Heart left ventricle (tissue), 16 donors: ENCODE measurements around the gene ELOF1. TPM values are rescaled to one million over a fixed set of nuclear protein-coding genes. Genes with fewer than 3 reads are reported as not detected.

ENCODE experiments used
- ATAC-seq, 4 donors: fragments of 200-7000 bp; cut with Tn5 transposase; one replicate each; pipeline ENCODE4 v1.9.1; 2020 to 2022; ENCODE audit warnings: moderate library complexity in 4 of 4, mild to moderate bottlenecking in 3 of 4, moderate number of reproducible peaks in 1 of 4
- DNase-seq, 5 donors: peaks; one replicate each; pipeline ENCODE4 v3.0.0-alpha.2; 2020
- H3K27ac ChIP-seq, 12 donors: fragments of 200-600 bp; sonication (generic) in 4 of 12; one replicate each; pipeline versions ENCODE4 v1.5.0 to v1.8.0; 2016 to 2022; ENCODE audit warnings: mild to moderate bottlenecking in 2 of 12
- H3K27me3 ChIP-seq, 9 donors: fragments of 200-600 bp; sonication (generic) in 2 of 9; one replicate each; pipeline versions ENCODE4 v1.5.1 to v1.8.0; 2016 to 2022; ENCODE audit warnings: mild to moderate bottlenecking in 3 of 9
- H3K36me3 ChIP-seq, 9 donors: fragments of 200-600 bp; sonication (generic) in 2 of 9; one replicate each; pipeline versions ENCODE4 v1.5.0 to v1.8.0; 2018 to 2022; ENCODE audit warnings: mild to moderate bottlenecking in 2 of 9
- H3K4me1 ChIP-seq, 12 donors: fragments of 200-600 bp; sonication (generic) in 4 of 12; one replicate each; pipeline versions ENCODE4 v1.5.0 to v1.8.0; 2016 to 2022; ENCODE audit warnings: mild to moderate bottlenecking in 3 of 12
- H3K4me3 ChIP-seq, 12 donors: fragments of 200-600 bp; sonication (generic) in 4 of 12; one replicate each; pipeline versions ENCODE4 v1.5.0 to v1.8.0; 2017 to 2022; ENCODE audit warnings: mild to moderate bottlenecking in 9 of 12, moderate library complexity in 4 of 12
- H3K9me3 ChIP-seq, 12 donors: fragments of 200-600 bp; sonication (generic) in 4 of 12; one replicate each; pipeline versions ENCODE4 v1.5.0 to v1.8.0; 2016 to 2022; ENCODE audit warnings: mild to moderate bottlenecking in 1 of 12
- CTCF ChIP-seq, 12 donors: fragments of 200-600 bp; sonication (generic) in 4 of 12; IDR thresholded peaks; one replicate each; pipeline versions ENCODE4 v1.5.0 to v1.8.0; 2018 to 2022; ENCODE audit warnings: antibody characterized with exemption in 12 of 12, mild to moderate bottlenecking in 5 of 12
- POLR2A ChIP-seq, 2 donors: fragments of 450-650 bp; IDR thresholded peaks; one replicate each; pipeline ENCODE4 v1.6.1; 2017; ENCODE audit warnings: antibody characterized with exemption in 2 of 2, mild to moderate bottlenecking in 2 of 2, moderate library complexity in 2 of 2
- WGBS, 4 donors: extraction: QIAGEN DNeasy Blood & Tissue Kit in 2 of 4; methylation state at CpG; one replicate each; pipeline versions ENCODE4 v1.1.5 to v1.1.7; 2013 to 2018; 5-methylcytosine and 5-hydroxymethylcytosine counted together
- intact Hi-C, 10 donors: fragments of 100-400 bp; cut with DNase I; formaldehyde crosslinking; loops; one replicate each; pipeline versions ENCODE4 v1.11.1 to v1.14.2; 2022
- polyA plus RNA-seq, 2 donors: library from polyadenylated mRNA; stranded (reverse); fragments of 200-250 nt; gene quantifications; one replicate each; pipeline ENCODE4 v1.2.3, GENCODE V29; 2013
- total RNA-seq, 9 donors: library from RNA; depleted of rRNA in 2 of 9; stranded (reverse); fragments of >200 nt in 2 of 9; fragmentation: NEBNext Ultra II Directional in 3 of 9; extraction: Animal tissue kit (Norgen Biotek cat#: 25700) in 3 of 9; gene quantifications; one replicate each; pipeline versions ENCODE4 v1.1.0 to v1.2.4, GENCODE V29; 2016 to 2023
- donor health status: ischemic (EF 13 %, LVEDD 7.1; RV severe dilation, severe dysfunction).
- donor health status: healthy with polysubstance abuse.
- donor health status: DM: no; HTN: yes; CAD: no.
- donor health status: DM: no; HTN: no; CAD: no.
- donor health status: ischemic (EF 25% LVEDD 6.9; RV normal size, moderate dysfunction).
- donor health status: ischemic (EF 25% LVEDD 5.7; RV mildly dilated, moderate dysfunction).
- donor health status: healthy.
- donor health status: DM: yes; HTN: yes; CAD: no.
- donor health status: ischemic (EF 35%, LVEDD 5.7; RV mildly dilated, moderate dysfunction).
- donor health status: nonischemic (EF 11% LVEDD 7.7; RV severe dilation, severe dysfunction).
- donor health status: DM: yes; HTN: yes; CAD: no.
- donor health status: PGD.
- donor health status: ischemic (EF 29% LVEDD 5.4; RV normal size, mild dysfunction).
- donor health status: nonischemic (EF 23%, LVEDD 6.1; RV moderate dilation, normal function).

Gene ELOF1
- total and polyA plus RNA-seq, 11 donors: 25.0 to 70.3 (median 31.1) TPM

- ATAC-seq (no peak), DNase-seq (no peak)
- Histone ChIP-seq H3K4me3 (no peak overlapping the region), H3K9me3 (no peaks in the 10 kb centered on the region), H3K4me1 (peaks cover 0 to 28% (median 17%) of the 10 kb centered on the region in 12 donors), H3K36me3 (no peaks in the 10 kb centered on the region), H3K27me3 (peaks cover 0 to 10% (median 0%) of the 10 kb centered on the region in 9 donors), H3K27ac (peak overlapping the region in 5 of 12 donors; percentile 81 to 97 (median 86))
- WGBS, 4 donors: 80 to 89% (median 85%) methylated on average over 1 of the region's 1 CpG
- TF ChIP-seq CTCF (IDR thresholded peaks at IDR 0.05): no peak
- no peak for TF ChIP-seq POLR2A (IDR thresholded peaks at IDR 0.05)
- intact Hi-C loops: loop anchor here in 1 of 10 donors (10.0 kb wide), 1 partner anchor 50 kb away; no protein-coding TSS in a partner anchor
Observed at GRCh38 chr19:11534538-11534937, 24.5 kb downstream of the ELOF1 start.

GRCh38 chr19:11530432-11530831 lies 28.6 kb downstream of the ELOF1 start:
- ATAC-seq (peak; percentile 38 to 65 (median 58)), DNase-seq (peak; percentile 77 to 90 (median 81))
- WGBS, 4 donors: 22 to 28% (median 25%) methylated on average over 9 of the region's 9 CpGs
- intact Hi-C loops: loop anchor here in 1 of 10 donors (10.0 kb wide), 1 partner anchor 54 kb away; no protein-coding TSS in a partner anchor
- H3K27ac ChIP-seq: peak overlapping the region in 4 of 12 donors; percentile 9 to 93 (median 72)
- no peaks in the 10 kb centered on the region for H3K9me3 ChIP-seq
- no peak overlapping the region for H3K4me3 ChIP-seq
- TF ChIP-seq POLR2A (IDR thresholded peaks at IDR 0.05): no peak
- peak in 6 of 12 donors; percentile 16 to 49 (median 34) for TF ChIP-seq CTCF (IDR thresholded peaks at IDR 0.05)
- no peaks in the 10 kb centered on the region for H3K27me3 ChIP-seq
- H3K36me3 ChIP-seq: peaks cover 0 to 5% (median 0%) of the 10 kb centered on the region in 9 donors
- H3K4me1 ChIP-seq: peaks cover 0 to 36% (median 21%) of the 10 kb centered on the region in 12 donors

GRCh38 chr19:11528551-11529341 lies 30.3 kb downstream of the ELOF1 start, which contains the start of gene ECSIT:
Gene ECSIT, minus strand, starts transcription at chr19:11529134. Its CDS starts 9,964 bp downstream, at chr19:11519170.
- Histone ChIP-seq H3K4me1 (peaks cover 0 to 31% (median 19%) of the 10 kb centered on the region in 12 donors), H3K9me3 (no peaks in the 10 kb centered on the region), H3K27ac (peak within 1 kb of the TSS; percentile 72 to 94 (median 90)), H3K27me3 (no peaks in the 10 kb centered on the region), H3K36me3 (peaks cover 0 to 21% (median 11%) of the 10 kb centered on the region in 9 donors), H3K4me3 (peak within 1 kb of the TSS; percentile 56 to 98 (median 84))
- TF ChIP-seq POLR2A (IDR thresholded peaks at IDR 0.05) (peak in 1 of 2 donors; percentile 64), CTCF (IDR thresholded peaks at IDR 0.05) (no peak)
- DNase-seq (peak; percentile 97 to 99 (median 97)), ATAC-seq (peak; percentile 98 to 99 (median 98))
- intact Hi-C loops: no loop called here
- WGBS, 4 donors: 0 to 1% (median 0%) methylated on average over 15 to 47 of the region's 47 CpGs

GRCh38 chr19:11519138-11519537 lies 39.9 kb downstream of the ELOF1 start:
- Histone ChIP-seq H3K27ac (no peak overlapping the region), H3K27me3 (no peaks in the 10 kb centered on the region), H3K4me1 (no peaks in the 10 kb centered on the region), H3K4me3 (no peak overlapping the region), H3K36me3 (peaks cover 0 to 92% (median 54%) of the 10 kb centered on the region in 9 donors), H3K9me3 (no peaks in the 10 kb centered on the region)
- ATAC-seq: no peak
- intact Hi-C loops: no loop called here
- TF ChIP-seq CTCF (IDR thresholded peaks at IDR 0.05): no peak
- TF ChIP-seq POLR2A (IDR thresholded peaks at IDR 0.05): no peak
- 94 to 95% (median 94%) methylated on average over 5 to 9 of the region's 9 CpGs for WGBS, 4 donors
- no peak for DNase-seq
